ENCODE data around the gene MLX.

GRCh38 chr17:42563950-42564349, 3.0 kb upstream of the MLX start:
- TF ChIP-seq CTCF (IDR thresholded peaks at IDR 0.05; ENCODE audit: low read depth, low read length) (no peak), EZH2phosphoT487 (IDR thresholded peaks at IDR 0.05; ENCODE audit: low read depth) (no peak)
